ENCODE results near the gene DOCK1.

DNA sequence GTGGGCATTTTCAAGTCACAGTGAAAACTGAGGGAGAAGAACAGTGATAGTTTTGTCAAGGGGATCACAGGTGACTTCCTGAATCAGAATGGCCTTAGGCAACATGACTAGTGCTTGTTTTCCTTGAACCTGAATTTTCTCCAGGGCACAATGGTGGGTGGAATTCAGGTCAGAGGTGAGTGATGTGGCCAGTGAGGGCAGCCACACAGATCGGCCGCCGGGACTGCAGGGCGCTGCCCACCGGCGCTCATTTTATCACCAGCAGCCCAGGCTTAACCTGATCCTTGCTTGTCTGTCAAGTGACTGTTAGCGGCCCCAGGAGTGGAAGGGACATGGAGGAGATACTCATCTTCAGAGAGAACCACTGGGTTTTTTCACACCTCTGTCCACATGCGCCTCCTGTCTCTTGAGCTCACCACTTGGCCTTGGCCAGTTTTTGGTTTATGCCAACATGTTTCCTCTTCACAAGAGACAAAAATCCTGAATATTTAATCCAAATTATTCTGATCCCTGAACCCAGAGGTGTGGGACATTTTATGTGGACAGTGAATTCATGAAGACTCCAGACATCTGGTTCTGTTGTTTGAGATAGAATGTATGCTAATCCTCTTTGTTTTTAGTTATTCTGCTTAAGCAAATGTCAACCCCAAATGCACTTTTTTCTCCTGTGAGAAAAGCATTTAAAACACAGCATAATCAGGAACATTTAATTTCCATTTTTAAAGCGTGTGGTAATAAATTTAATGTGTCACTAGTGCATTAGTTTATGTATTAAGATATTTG, 108.7 kb downstream of the DOCK1 start:
- no peak for TF ChIP-seq POLR2A (IDR thresholded peaks at IDR 0.05)
- TF ChIP-seq, protein P1, sequence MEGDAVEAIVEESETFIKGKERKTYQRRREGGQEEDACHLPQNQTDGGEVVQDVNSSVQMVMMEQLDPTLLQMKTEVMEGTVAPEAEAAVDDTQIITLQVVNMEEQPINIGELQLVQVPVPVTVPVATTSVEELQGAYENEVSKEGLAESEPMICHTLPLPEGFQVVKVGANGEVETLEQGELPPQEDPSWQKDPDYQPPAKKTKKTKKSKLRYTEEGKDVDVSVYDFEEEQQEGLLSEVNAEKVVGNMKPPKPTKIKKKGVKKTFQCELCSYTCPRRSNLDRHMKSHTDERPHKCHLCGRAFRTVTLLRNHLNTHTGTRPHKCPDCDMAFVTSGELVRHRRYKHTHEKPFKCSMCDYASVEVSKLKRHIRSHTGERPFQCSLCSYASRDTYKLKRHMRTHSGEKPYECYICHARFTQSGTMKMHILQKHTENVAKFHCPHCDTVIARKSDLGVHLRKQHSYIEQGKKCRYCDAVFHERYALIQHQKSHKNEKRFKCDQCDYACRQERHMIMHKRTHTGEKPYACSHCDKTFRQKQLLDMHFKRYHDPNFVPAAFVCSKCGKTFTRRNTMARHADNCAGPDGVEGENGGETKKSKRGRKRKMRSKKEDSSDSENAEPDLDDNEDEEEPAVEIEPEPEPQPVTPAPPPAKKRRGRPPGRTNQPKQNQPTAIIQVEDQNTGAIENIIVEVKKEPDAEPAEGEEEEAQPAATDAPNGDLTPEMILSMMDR (IDR thresholded peaks at IDR 0.05), result no peak

Data from breast epithelium (tissue), 3 donors.